H9 (cell line): ENCODE measurements around the gene SLCO4A1. TPM values are rescaled to one million over a fixed set of nuclear protein-coding genes. Genes with fewer than 3 reads are reported as not detected.

Source experiments
- DNase-seq: peaks from one replicate; pipeline ENCODE4 v3.0.0-alpha.2; 2017
- H2AFZ ChIP-seq: one replicate; pipeline ENCODE4 v1.6.1; 2013; ENCODE audit warnings: mild to moderate bottlenecking, low read length, control low read depth, moderate library complexity
- H2AK5ac ChIP-seq: 2 replicates; pipeline ENCODE4 v1.6.1; 2013; ENCODE audit warnings: low read length, control low read depth, mixed read lengths; ENCODE audit not compliant: insufficient read length
- H2BK120ac ChIP-seq: one replicate; pipeline ENCODE4 v1.6.1; 2013; ENCODE audit warnings: low read depth, mild to moderate bottlenecking, low read length, control low read depth, inconsistent platforms; ENCODE audit not compliant: poor library complexity, severe bottlenecking
- H2BK12ac ChIP-seq: 2 replicates; pipeline ENCODE4 v1.6.1; 2013; ENCODE audit warnings: low read length, control low read depth, mixed read lengths, low read depth; ENCODE audit not compliant: insufficient read length
- H2BK15ac ChIP-seq: 2 replicates; pipeline ENCODE4 v1.6.1; 2013; ENCODE audit warnings: low read depth, low read length, control low read depth
- H2BK20ac ChIP-seq: one replicate; pipeline ENCODE4 v1.6.1; 2013; ENCODE audit warnings: low read depth, mild to moderate bottlenecking, low read length, control low read depth, inconsistent platforms; ENCODE audit not compliant: poor library complexity, severe bottlenecking
- H2BK5ac ChIP-seq: 2 replicates; pipeline ENCODE4 v1.6.1; 2013; ENCODE audit warnings: low read length, control low read depth, mixed read lengths; ENCODE audit not compliant: insufficient read length
- H3K14ac ChIP-seq: 2 replicates; pipeline ENCODE4 v1.6.1; 2013; ENCODE audit warnings: low read length, control low read depth; ENCODE audit not compliant: insufficient read depth
- H3K18ac ChIP-seq: 2 replicates; pipeline ENCODE4 v1.6.1; 2013; ENCODE audit warnings: low read depth, mild to moderate bottlenecking, mixed read lengths, low read length, control low read depth; ENCODE audit not compliant: insufficient read length
- H3K23ac ChIP-seq: 2 replicates; pipeline ENCODE4 v1.6.1; 2013; ENCODE audit warnings: low read length, control low read depth, mixed read lengths, low read depth; ENCODE audit not compliant: insufficient read length
- H3K23me2 ChIP-seq: 2 replicates; pipeline ENCODE4 v1.6.1; 2013; ENCODE audit warnings: low read depth, mild to moderate bottlenecking, mixed read lengths, low read length, control low read depth; ENCODE audit not compliant: insufficient read length, poor library complexity, severe bottlenecking
- H3K27ac ChIP-seq: 2 replicates; pipeline ENCODE4 v1.5.1; 2013; ENCODE audit warnings: low read length, control low read depth, mixed read lengths, low read depth; ENCODE audit not compliant: insufficient read length
- H3K27me3 ChIP-seq: 2 replicates; pipeline ENCODE4 v1.6.1; 2013; ENCODE audit warnings: low read length, control low read depth, inconsistent platforms; ENCODE audit not compliant: insufficient read depth
- H3K4ac ChIP-seq: 2 replicates; pipeline ENCODE4 v1.6.1; 2013; ENCODE audit warnings: low read depth, mild to moderate bottlenecking, control low read depth, inconsistent platforms, low read length, moderate library complexity
- H3K4me1 ChIP-seq: 2 replicates; pipeline ENCODE4 v1.6.1; 2013; ENCODE audit warnings: low read length, control low read depth, inconsistent platforms; ENCODE audit not compliant: insufficient read depth
- H3K4me2 ChIP-seq: 2 replicates; pipeline ENCODE4 v1.6.1; 2013; ENCODE audit warnings: low read length, control low read depth, mixed read lengths; ENCODE audit not compliant: insufficient read length, insufficient read depth
- H3K56ac ChIP-seq: 2 replicates; pipeline ENCODE4 v1.6.1; 2013; ENCODE audit warnings: low read depth, mild to moderate bottlenecking, mixed read lengths, low read length, control low read depth; ENCODE audit not compliant: insufficient read length
- H3K79me1 ChIP-seq: 2 replicates; pipeline ENCODE4 v1.6.1; 2013; ENCODE audit warnings: low read depth, mild to moderate bottlenecking, moderate library complexity, low read length, control low read depth, inconsistent platforms; ENCODE audit not compliant: insufficient read depth, poor library complexity, severe bottlenecking
- H3K79me2 ChIP-seq: 2 replicates; pipeline ENCODE4 v1.6.1; 2013; ENCODE audit warnings: low read length, control low read depth, inconsistent platforms; ENCODE audit not compliant: insufficient read depth
- H3K9ac ChIP-seq: 2 replicates; pipeline ENCODE4 v1.6.1; 2013; ENCODE audit warnings: low read length, control low read depth, mixed read lengths; ENCODE audit not compliant: insufficient read length; ENCODE audit errors: extremely low read depth
- H3K9me3 ChIP-seq: one replicate; pipeline ENCODE4 v1.6.1; 2013; ENCODE audit warnings: low read depth, low read length, inconsistent platforms; ENCODE audit not compliant: control insufficient read depth
- H3T11ph ChIP-seq: one replicate; pipeline ENCODE4 v1.6.1; 2013; ENCODE audit warnings: mild to moderate bottlenecking, low read length, control low read depth, inconsistent platforms
- H4K20me1 ChIP-seq: one replicate; pipeline ENCODE4 v1.6.1; 2013; ENCODE audit not compliant: control insufficient read depth, insufficient read length, insufficient read depth
- H4K5ac ChIP-seq: 2 replicates; pipeline ENCODE4 v1.6.1; 2013; ENCODE audit warnings: low read depth, mild to moderate bottlenecking, mixed read lengths, low read length, control low read depth; ENCODE audit not compliant: insufficient read length
- H4K8ac ChIP-seq: replicated peaks from 2 replicates; pipeline ENCODE4 v1.6.1; 2013; ENCODE audit warnings: low read length, control low read depth, mixed read lengths, low read depth; ENCODE audit not compliant: insufficient read length
- H4K91ac ChIP-seq: 2 replicates; pipeline ENCODE4 v1.6.1; 2013; ENCODE audit warnings: low read depth, mild to moderate bottlenecking, moderate library complexity, mixed read lengths, low read length, control low read depth; ENCODE audit not compliant: insufficient read length
- H3K27ac Mint-ChIP-seq, 3 experiments: 2 replicates in 2 of 3; 3 replicates in 1 of 3; pipeline ENCODE4 v1.8.0; 2020 to 2021; ENCODE audit warnings: mixed read lengths in 3 of 3, mild to moderate bottlenecking in 1 of 3, moderate library complexity in 1 of 3
- H3K27me3 Mint-ChIP-seq: 2 replicates; pipeline ENCODE4 v1.8.0; 2021; ENCODE audit warnings: low read depth, mild to moderate bottlenecking, moderate library complexity, mixed read lengths
- H3K36me3 Mint-ChIP-seq, 3 experiments: 2 replicates in 2 of 3; 3 replicates in 1 of 3; pipeline ENCODE4 v1.8.0; 2020 to 2021; ENCODE audit warnings: low read depth in 3 of 3, mixed read lengths in 3 of 3; ENCODE audit not compliant: insufficient read depth in 1 of 3
- H3K4me1 Mint-ChIP-seq, 2 experiments: 2 replicates each; pipeline ENCODE4 v1.8.0; 2020; ENCODE audit warnings: mixed read lengths in 2 of 2
- H3K4me3 Mint-ChIP-seq, 2 experiments: 2 replicates in 1 of 2; 3 replicates in 1 of 2; pipeline ENCODE4 v1.8.0; 2020 to 2021; ENCODE audit warnings: mild to moderate bottlenecking in 2 of 2, mixed read lengths in 2 of 2, moderate library complexity in 1 of 2
- H3K9me3 Mint-ChIP-seq, 2 experiments: 2 replicates in 1 of 2; 3 replicates in 1 of 2; pipeline ENCODE4 v1.8.0; 2020; ENCODE audit warnings: mild to moderate bottlenecking in 2 of 2, mixed read lengths in 2 of 2, moderate library complexity in 1 of 2
- WGBS: extraction: QIAGEN DNeasy Blood & Tissue Kit; methylation state at CpG from one replicate; pipeline ENCODE4 v1.1.7; 2013; ENCODE audit warnings: missing lambda C conversion rate, low lambda C conversion rate, mixed read lengths; ENCODE audit not compliant: insufficient read length; ENCODE audit errors: extremely low coverage; 5-methylcytosine and 5-hydroxymethylcytosine counted together
- total RNA-seq: library from RNA; stranded (reverse); gene quantifications from 2 replicates; pipeline ENCODE4 v1.2.1, GENCODE V29; 2021
- TF ChIP-seq, protein P1 (sequence below): fragments of 200-600 bp; sonication (generic); conservative IDR thresholded peaks from 3 replicates; pipeline ENCODE4 v1.8.0; 2021; ENCODE audit warnings: antibody characterized with exemption, mild to moderate bottlenecking

SLCO4A1 gene
- total RNA-seq, 1 experiment from 2014 or later = 9.4 TPM

DNA sequence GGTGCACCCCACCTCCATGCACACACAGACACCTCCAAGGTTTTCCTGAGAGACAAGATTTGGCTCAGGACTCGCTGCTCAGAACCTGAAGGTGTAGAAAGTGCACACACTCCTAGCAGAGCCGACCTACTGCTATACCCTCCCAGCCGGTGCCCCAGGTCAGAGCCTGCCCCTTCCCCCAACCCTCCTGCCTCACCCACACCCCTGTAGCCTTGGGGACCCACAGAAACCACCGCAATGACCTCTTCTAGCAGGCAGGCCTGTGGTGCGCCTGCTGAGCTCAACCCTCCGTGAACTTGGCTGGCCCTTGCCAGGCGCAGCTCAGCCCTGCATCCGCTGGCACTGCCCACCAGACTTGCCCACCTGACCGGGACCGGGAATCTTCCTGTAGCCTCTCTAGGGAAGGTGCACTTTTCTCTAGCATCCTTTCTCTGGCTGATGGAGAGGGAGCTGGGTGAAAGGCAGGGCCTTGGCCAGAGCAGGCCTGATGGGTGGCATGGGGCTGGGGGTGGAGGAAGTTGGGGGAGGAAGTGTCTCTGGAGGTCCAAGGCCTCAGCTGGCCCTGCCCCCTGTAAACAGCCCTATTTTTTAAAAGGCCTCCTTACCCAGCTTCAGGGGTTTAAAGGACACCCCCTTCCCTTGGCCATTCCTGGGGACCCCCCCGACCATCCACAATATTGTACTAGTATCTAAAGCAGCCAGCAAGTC, 36.9 kb upstream of the SLCO4A1 start:
- H2AK5ac ChIP-seq = no peak overlapping the region
- H3K4me3 Mint-ChIP-seq = no peak overlapping the region
- no peaks in the 10 kb centered on the region; a peak in 1 of 5 replicates for H3K9me3 Mint-ChIP-seq
- H3K9me3 ChIP-seq = no peaks in the 10 kb centered on the region
- no peak overlapping the region for H2BK5ac ChIP-seq
- no peak overlapping the region for H4K5ac ChIP-seq
- H2BK20ac ChIP-seq = no peak overlapping the region
- H4K91ac ChIP-seq = no peak overlapping the region
- no peaks in the 10 kb centered on the region for H3K79me2 ChIP-seq
- no peak overlapping the region for H2BK120ac ChIP-seq
- no peak overlapping the region for H3K9ac ChIP-seq
- H3K4ac ChIP-seq = no peak overlapping the region
- H3K36me3 Mint-ChIP-seq = no peaks in the 10 kb centered on the region; a peak in 1 of 7 replicates
- H4K20me1 ChIP-seq = no peaks in the 10 kb centered on the region
- peaks cover 17 to 35% of the 10 kb centered on the region in 2 experiments for H3K4me1 Mint-ChIP-seq
- no peak for DNase-seq
- no peak overlapping the region for H2BK15ac ChIP-seq
- no peak overlapping the region for H3K4me2 ChIP-seq
- WGBS = no CpG with 5 or more reads among the region's 11 CpGs
- H3K23me2 ChIP-seq = no peaks in the 10 kb centered on the region
- no peak overlapping the region for H2BK12ac ChIP-seq
- peak overlapping the region in 1 of 3 experiments; percentile 75; a peak in 1 of 7 replicates for H3K27ac Mint-ChIP-seq
- H3K23ac ChIP-seq = no peak overlapping the region
- H3T11ph ChIP-seq = no peak overlapping the region
- H3K79me1 ChIP-seq = no peaks in the 10 kb centered on the region
- H3K27me3 Mint-ChIP-seq = peaks cover 9% of the 10 kb centered on the region
- TF ChIP-seq, protein P1, sequence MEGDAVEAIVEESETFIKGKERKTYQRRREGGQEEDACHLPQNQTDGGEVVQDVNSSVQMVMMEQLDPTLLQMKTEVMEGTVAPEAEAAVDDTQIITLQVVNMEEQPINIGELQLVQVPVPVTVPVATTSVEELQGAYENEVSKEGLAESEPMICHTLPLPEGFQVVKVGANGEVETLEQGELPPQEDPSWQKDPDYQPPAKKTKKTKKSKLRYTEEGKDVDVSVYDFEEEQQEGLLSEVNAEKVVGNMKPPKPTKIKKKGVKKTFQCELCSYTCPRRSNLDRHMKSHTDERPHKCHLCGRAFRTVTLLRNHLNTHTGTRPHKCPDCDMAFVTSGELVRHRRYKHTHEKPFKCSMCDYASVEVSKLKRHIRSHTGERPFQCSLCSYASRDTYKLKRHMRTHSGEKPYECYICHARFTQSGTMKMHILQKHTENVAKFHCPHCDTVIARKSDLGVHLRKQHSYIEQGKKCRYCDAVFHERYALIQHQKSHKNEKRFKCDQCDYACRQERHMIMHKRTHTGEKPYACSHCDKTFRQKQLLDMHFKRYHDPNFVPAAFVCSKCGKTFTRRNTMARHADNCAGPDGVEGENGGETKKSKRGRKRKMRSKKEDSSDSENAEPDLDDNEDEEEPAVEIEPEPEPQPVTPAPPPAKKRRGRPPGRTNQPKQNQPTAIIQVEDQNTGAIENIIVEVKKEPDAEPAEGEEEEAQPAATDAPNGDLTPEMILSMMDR = no peak
- no peak overlapping the region for H3K18ac ChIP-seq
- no peak overlapping the region for H3K56ac ChIP-seq
- H3K4me1 ChIP-seq = no peaks in the 10 kb centered on the region; the same call in 1 of the 2 replicates
- H4K8ac ChIP-seq = no peak overlapping the region
- no peaks in the 10 kb centered on the region for H3K27me3 ChIP-seq
- H3K27ac ChIP-seq = no peak overlapping the region
- no peak overlapping the region for H2AFZ ChIP-seq
- H3K14ac ChIP-seq = peak overlapping the region; percentile 20; the same call in 1 of the 2 replicates
